Ectodermal cell (in vitro differentiated cells): ENCODE measurements around the gene CCSER2.

Experiments
- H3K27ac ChIP-seq: 2 replicates; pipeline ENCODE4 v1.7.0; 2013; ENCODE audit warnings: mild to moderate bottlenecking, low read depth, low read length; ENCODE audit not compliant: insufficient read depth, poor library complexity, severe bottlenecking
- H3K27me3 ChIP-seq: 2 replicates; pipeline ENCODE4 v1.7.0; 2013; ENCODE audit warnings: mild to moderate bottlenecking, low read length; ENCODE audit not compliant: insufficient read depth, control insufficient read depth, poor library complexity, severe bottlenecking
- H3K36me3 ChIP-seq: one replicate; pipeline ENCODE4 v1.7.0; 2013; ENCODE audit warnings: low read length; ENCODE audit not compliant: control insufficient read depth, insufficient read depth
- H3K4me1 ChIP-seq: one replicate; pipeline ENCODE4 v1.7.0; 2013; ENCODE audit warnings: low read length; ENCODE audit not compliant: control insufficient read depth, insufficient read depth
- H3K4me3 ChIP-seq: 2 replicates; pipeline ENCODE4 v1.7.0; 2013; ENCODE audit warnings: low read depth, low read length, control low read depth; ENCODE audit not compliant: insufficient read depth
- H3K9me3 ChIP-seq: 2 replicates; pipeline ENCODE4 v1.7.0; 2013; ENCODE audit warnings: mild to moderate bottlenecking, low read length, moderate library complexity; ENCODE audit not compliant: control insufficient read depth
- WGBS, 2 experiments: methylation state at CpG; one replicate each; pipeline ENCODE4 v1.1.7; 2013; ENCODE audit warnings: missing lambda C conversion rate in 2 of 2; 5-methylcytosine and 5-hydroxymethylcytosine counted together

CCSER2 gene

DNA sequence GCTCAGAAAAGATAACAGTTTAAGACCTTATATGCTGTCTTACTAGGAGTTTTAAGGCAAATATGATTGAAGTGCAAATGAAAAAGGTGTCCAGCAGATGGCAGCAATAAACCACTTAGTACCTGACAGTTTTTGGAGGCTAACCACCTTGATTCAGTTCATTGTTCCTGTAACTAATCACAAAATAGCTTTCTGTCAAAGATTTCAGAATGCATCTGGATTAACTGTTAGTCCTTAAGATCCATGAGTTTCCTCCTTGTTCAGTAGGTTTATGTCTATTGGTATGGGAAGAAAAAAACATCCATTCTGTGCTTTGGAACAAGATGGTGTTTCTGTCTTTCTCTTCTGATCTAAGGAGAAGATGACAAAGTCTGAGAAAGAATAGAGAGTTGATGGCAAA, 46.6 kb downstream of the CCSER2 start:
- Histone ChIP-seq H3K4me3 (no peak overlapping the region), H3K27me3 (no peaks in the 10 kb centered on the region), H3K27ac (no peak overlapping the region), H3K36me3 (peaks cover 10% of the 10 kb centered on the region), H3K4me1 (no peaks in the 10 kb centered on the region), H3K9me3 (no peaks in the 10 kb centered on the region)

DNA sequence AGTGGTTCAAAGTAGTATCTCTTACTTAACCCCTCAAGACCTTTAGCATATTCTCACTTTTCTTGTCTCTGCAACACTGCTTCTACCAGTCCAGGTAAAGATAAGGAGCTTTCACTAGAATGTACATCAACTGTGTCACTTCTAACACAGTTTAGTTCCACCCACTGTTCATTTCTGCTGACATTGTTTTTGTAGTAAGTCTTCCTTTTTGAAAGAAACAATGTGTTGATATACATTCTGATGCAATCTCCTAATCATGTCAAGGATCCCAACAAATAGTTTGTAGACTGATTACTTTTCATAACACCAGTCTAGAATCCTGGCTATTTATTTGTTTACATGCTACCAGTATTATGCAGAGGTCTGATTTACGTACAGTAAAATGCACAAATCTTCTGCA, 47.5 kb downstream of the CCSER2 start:
- Histone ChIP-seq H3K4me1 (no peaks in the 10 kb centered on the region), H3K4me3 (no peak overlapping the region), H3K36me3 (peaks cover 12% of the 10 kb centered on the region), H3K9me3 (no peaks in the 10 kb centered on the region), H3K27ac (no peak overlapping the region), H3K27me3 (no peaks in the 10 kb centered on the region)
- WGBS, 2 experiments, result 100% methylated on average over 1 of the region's 1 CpG

DNA sequence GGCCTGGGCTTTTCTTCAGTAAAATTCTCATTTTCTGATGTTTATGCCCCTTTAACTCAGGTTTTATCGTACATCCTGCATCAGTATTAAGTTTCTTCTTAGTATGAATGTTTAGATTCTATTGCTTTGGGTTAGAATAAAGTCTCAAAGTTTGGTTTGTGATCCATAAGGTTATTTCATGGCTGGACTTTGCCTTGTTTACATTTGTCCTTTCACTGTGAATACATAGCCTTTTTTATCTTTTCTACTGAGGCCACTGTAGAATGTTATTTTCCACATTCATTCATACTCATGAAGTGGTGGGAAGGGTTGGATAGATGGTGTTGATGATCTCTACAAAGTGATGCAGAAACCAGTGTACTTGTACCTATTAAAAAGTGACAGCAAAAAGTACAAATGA, 59.8 kb downstream of the CCSER2 start:
- Histone ChIP-seq H3K27ac (no peak overlapping the region), H3K4me1 (no peaks in the 10 kb centered on the region), H3K9me3 (peaks cover 8% of the 10 kb centered on the region), H3K27me3 (no peaks in the 10 kb centered on the region), H3K36me3 (peaks cover 5% of the 10 kb centered on the region), H3K4me3 (no peak overlapping the region)
- 100% methylated on average over 1 of the region's 1 CpG for WGBS, 2 experiments

DNA sequence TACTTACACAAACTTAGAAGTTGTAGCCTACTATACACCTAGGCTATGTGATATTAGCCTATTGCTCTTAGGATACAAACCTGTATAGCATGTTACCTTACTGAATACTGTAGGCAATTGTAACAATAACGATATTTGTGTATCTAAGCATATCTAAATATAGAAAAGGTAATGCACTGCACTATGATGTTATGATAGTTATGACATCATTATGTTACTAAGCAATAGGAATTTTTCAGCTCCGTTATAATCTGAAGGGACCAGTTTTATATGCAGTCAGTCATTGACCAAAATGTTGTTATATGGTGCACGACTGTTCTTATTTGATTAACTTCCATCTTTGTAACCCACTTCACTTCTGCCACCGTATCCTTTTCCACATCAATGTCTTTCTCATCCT, 62.0 kb downstream of the CCSER2 start:
- no peak overlapping the region for H3K27ac ChIP-seq
- peaks cover 4% of the 10 kb centered on the region for H3K9me3 ChIP-seq
- no peaks in the 10 kb centered on the region for H3K27me3 ChIP-seq
- H3K36me3 ChIP-seq, result peaks cover 5% of the 10 kb centered on the region
- H3K4me1 ChIP-seq, result no peaks in the 10 kb centered on the region
- 97 to 100% methylated on average over 3 to 4 of the region's 4 CpGs for WGBS, 2 experiments
- H3K4me3 ChIP-seq, result no peak overlapping the region

DNA sequence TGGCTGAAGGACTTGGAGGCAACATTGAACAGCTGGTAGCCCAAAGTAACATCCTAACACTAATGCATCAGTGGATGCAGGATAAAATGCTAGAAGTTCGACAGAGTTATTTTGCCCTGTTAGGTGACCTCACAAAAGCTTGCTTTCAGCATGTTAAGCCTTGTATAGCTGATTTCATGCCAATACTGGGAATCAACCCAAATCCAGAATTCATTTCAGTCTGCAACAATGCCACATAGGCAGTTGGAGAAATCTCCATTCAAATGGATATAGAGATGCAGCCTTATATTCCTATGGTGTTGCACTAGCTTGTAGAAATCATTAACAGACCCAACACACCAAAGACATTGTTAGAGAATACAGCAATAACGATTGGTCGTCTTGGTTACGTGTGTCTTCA, 62.9 kb downstream of the CCSER2 start:
- H3K9me3 ChIP-seq, result peaks cover 4% of the 10 kb centered on the region
- H3K36me3 ChIP-seq, result peaks cover 9% of the 10 kb centered on the region
- no peaks in the 10 kb centered on the region for H3K4me1 ChIP-seq
- H3K27me3 ChIP-seq, result no peaks in the 10 kb centered on the region
- H3K4me3 ChIP-seq, result no peak overlapping the region
- no peak overlapping the region for H3K27ac ChIP-seq
- WGBS, 2 experiments, result 93 to 97% methylated on average over 4 of the region's 4 CpGs

DNA sequence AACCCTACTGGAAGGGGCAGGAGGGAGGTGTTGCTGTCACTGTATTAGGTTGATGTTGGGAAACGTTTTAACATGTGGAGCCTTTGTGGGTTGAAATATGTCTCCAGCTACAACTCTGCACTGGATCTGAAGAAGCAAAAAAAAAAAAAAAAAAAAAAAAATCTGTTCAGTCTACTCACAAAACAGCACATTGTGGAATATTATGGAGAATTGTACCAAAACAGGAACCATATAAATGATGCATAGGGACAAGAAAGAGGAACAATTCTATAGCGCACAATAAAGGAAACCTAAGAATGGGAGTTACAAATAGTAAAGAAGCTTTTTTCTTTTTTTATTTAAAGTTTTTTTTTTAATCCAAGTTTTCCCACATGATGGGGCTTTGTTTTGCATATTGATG, 63.8 kb downstream of the CCSER2 start:
- H3K36me3 ChIP-seq, result peaks cover 9% of the 10 kb centered on the region
- H3K9me3 ChIP-seq, result peaks cover 4% of the 10 kb centered on the region
- H3K4me3 ChIP-seq, result no peak overlapping the region
- WGBS, 2 experiments, result 94% methylated on average over 2 of the region's 2 CpGs; no CpG with 5 or more reads in 1 of the 2 experiments
- no peak overlapping the region for H3K27ac ChIP-seq
- H3K27me3 ChIP-seq, result no peaks in the 10 kb centered on the region
- no peaks in the 10 kb centered on the region for H3K4me1 ChIP-seq

DNA sequence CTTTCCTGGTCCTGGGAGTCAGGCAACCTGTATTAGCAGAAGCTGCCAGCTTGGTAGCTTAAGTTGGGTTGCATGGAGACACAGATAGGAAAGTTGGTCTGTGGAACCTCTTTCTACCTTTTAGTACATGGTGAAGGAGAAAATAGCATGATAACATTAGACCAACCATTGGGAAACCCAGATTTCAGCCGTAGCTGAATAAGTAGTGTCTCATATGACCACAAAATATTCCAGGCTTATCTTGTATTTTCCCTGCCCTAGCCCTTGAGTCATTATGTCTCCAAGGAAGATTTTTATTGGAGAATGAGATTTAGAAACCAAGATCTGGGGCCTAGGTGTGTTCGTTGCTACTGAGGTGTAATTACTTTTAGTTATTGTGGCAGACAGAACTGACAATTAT, 67.2 kb downstream of the CCSER2 start:
- Histone ChIP-seq H3K36me3 (peaks cover 4% of the 10 kb centered on the region), H3K9me3 (no peaks in the 10 kb centered on the region), H3K27ac (no peak overlapping the region), H3K4me3 (no peak overlapping the region), H3K4me1 (no peaks in the 10 kb centered on the region), H3K27me3 (no peaks in the 10 kb centered on the region)
- WGBS, 2 experiments, result 94 to 100% methylated on average over 1 of the region's 2 CpGs

DNA sequence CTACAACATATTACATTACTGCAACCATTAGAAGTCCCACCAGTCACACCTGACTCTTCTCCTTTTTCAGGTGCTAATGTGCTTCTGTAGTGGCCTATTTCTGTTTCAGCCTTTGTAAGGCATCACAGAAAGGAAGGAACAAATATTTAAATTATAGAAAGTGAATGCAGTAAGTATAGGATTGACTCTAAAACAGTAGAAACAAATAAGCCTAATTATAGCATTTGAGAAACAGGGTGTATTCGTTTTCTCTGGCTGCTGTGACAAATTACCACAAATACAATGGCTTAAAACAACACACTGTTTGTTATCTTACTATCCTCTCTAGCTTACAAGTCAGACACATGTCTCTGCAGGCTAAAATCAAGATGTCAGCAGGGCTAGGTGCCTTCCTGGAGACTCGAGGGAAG, 69.4 kb downstream of the CCSER2 start:
- peaks cover 4% of the 10 kb centered on the region for H3K36me3 ChIP-seq
- H3K27me3 ChIP-seq, result no peaks in the 10 kb centered on the region
- H3K27ac ChIP-seq, result no peak overlapping the region
- H3K9me3 ChIP-seq, result no peaks in the 10 kb centered on the region
- WGBS, 2 experiments, result 64 to 69% methylated on average over 2 of the region's 2 CpGs
- H3K4me1 ChIP-seq, result no peaks in the 10 kb centered on the region
- no peak overlapping the region for H3K4me3 ChIP-seq

DNA sequence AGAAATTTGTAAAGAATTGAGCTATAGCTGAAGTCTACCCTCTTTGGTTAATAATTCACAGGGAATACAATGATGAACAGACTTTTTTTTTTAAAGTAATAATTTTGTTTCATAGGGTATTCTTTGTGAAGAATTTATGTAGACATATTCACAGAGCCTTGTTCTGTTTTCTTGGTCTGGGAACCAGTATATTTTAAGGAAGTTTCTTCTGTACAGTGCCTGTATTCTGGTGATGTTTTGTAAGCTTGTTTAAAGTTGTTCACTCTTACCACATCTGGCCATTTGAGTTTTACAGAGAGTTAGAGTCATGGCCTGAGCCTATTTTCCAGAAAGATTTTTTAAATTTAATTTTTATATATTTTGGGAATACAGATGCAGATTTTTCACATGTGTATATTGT, 70.3 kb downstream of the CCSER2 start:
- Histone ChIP-seq H3K27ac (no peak overlapping the region), H3K9me3 (no peaks in the 10 kb centered on the region), H3K27me3 (no peaks in the 10 kb centered on the region), H3K4me1 (no peaks in the 10 kb centered on the region), H3K36me3 (peaks cover 4% of the 10 kb centered on the region), H3K4me3 (no peak overlapping the region)

DNA sequence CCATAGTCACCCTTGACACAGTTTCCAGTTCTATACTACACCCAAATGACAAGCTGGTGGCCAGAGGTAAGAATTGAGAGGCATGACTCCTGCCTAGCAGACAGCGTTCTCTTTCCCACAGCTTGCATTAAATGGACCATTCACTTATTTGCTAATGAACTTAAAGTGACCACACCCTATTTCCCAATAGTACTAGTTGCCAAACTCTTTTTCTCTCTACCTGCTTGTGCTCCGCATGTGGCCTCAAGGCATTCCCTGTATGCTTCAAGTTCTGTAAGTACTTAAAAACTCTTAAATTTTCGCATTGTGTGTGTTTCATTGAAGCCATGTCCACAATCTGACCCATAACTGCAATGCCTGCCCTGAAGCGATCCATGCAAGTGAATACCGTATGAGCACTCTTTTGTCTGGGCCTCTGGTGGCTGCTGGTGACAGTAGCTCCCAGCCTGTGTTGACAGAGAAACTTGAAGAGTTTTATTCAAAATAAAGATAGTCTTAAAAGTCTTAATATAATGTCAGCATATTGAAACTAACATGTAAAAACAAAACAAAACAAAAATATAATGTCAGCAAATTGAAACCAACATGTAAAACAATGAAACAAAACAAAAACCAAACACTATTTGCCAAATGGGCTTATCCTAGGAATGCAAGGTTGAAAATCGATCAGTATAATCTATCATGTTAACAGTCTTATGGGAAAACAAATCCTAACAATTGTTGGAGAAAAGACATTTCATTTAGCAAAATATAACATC, 73.6 kb downstream of the CCSER2 start:
- H3K4me1 ChIP-seq, result no peaks in the 10 kb centered on the region
- WGBS, 2 experiments, result 87 to 92% methylated on average over 5 to 6 of the region's 6 CpGs
- no peaks in the 10 kb centered on the region for H3K9me3 ChIP-seq
- H3K27ac ChIP-seq, result no peak overlapping the region
- H3K4me3 ChIP-seq, result no peak overlapping the region
- no peaks in the 10 kb centered on the region for H3K27me3 ChIP-seq
- no peaks in the 10 kb centered on the region for H3K36me3 ChIP-seq

DNA sequence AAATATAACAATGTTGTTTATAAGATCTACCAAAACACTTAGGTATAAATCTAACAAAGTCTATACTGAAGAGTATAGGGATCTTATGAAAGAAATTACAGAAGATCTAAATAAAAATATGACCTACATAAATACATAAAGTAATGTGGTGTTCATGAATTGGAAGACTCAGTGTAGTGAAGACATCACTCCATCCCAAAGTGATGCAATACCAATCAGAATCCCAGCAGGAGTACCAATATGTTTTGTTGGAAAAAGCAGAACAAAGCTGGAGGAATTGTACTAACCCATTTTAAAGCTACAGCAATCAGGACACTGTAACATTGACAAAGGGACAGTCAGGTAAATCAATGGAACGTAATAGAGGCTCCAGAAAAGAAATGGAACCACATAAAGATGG, 76.4 kb downstream of the CCSER2 start:
- whole genome bisulfite sequencing, 2 experiments, result 90 to 95% methylated on average over 1 of the region's 1 CpG
- Histone ChIP-seq H3K27me3 (no peaks in the 10 kb centered on the region), H3K36me3 (no peaks in the 10 kb centered on the region), H3K27ac (no peak overlapping the region), H3K4me1 (no peaks in the 10 kb centered on the region), H3K4me3 (no peak overlapping the region), H3K9me3 (no peaks in the 10 kb centered on the region)
